ENCODE results near the gene ROBO1.
"Not testable (repeated sequence)": the region's sequence is repeated elsewhere in the genome, so short reads cannot be mapped to it uniquely, and the experiment has no call there.

ROBO1 gene

DNA sequence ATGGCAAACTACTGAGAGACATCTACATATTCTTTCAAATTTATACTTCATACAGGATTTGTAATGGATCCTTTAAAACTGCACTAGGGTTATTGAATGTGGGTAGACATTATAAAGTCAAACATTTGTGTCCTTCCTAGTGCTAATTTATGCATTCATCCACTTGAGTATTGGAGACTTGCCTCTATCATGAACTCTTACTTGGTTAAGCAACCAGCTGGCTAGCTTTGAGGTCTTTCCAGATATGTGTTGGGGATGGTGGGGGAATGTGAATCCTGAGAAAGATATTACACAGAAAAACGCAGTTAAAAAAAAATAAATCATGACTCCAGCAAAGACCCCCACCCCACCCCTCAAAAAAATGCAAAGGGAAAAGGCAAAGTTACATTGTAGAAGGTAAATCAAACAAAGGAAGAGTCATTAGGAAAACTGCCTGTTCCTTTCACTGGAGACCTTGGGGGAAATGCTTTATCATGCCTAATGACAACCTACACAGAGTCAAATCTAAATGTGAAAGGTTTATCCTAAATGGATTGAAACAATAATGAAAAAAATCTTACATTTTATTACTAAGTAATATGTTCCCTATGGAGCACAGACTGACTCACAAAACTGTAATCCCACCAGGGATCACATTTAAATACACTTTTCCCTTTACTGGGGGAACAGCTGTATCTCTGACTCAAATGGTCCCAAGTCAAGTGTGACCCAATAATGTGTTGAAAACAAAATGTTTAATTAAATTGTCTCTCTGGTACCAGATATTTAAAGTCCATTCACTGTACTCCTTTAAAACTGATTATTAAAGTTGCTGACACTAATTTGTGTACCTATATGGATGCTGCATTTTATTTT lies 522.3 kb downstream of the ROBO1 start:
- DNase-seq (ENCODE audit: low spot score): no peak

DNA sequence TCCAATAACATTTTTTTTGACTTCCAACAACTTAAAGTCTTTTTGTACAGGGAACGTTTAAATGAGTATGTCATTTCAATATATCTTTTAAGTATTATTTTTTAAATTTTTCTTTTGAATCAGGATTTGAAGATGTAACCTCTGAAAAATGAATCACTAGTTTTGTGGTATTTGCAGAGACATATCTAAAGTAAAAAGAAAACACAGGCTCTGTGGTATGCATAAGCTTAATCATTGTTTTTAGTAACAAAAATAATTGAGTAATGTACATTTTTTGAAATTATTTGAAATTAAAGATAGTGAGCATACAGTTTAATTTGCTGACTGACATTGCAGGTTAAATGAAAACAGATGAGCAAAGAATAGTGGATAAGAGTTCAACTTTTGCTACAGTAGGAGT lies 531.3 kb downstream of the ROBO1 start:
- no peak for DNase-seq (ENCODE audit: low spot score)

DNA sequence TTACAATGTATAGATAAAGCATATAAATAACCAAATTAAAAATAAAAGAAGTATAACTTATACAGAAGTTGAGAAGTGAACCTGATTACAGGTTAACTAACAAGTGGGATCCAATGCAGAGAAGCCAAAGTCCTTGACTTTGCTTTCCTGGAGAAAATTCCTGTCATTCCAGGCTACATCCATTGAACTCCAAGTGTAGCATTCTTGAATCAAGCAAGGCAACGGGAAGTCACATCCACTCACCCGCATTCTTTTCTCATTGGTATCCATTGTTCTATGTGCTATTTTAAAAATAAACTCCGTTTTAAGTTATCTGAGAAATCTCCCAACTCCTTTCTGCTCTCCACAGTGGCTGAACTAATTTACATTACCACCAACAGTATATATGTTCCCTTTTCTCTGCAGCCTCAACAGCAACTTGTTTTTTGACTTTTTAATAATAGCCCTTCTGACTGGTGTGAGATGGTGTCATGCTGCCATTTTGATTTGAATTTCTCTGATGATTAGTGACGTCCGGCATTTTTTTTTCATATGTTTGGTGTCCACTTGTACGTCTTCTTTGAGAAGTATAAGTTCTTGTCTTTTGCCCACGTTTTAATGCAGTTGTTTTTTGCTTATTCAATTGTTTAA lies 534.3 kb downstream of the ROBO1 start:
- DNase-seq (ENCODE audit: low spot score): no peak

DNA sequence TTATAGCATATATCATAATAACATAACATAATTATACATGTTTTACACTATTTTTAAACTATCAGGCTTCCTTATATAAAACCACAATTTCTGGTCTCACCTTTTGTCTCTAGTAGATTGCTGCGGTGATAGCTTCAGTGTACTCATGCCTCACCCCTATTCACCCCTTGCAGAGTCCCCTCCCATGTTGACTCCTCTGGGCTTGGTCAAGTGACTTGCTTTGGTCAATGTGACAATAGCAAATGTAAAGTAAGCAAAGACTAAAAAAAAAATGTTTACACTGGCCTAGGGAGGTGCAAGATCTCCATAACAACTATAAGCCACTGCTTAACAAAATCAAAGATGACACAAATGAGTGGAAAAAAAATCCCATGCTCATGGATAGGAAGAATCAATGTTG lies 537.5 kb downstream of the ROBO1 start:
- DNase-seq (ENCODE audit: low spot score): no peak

DNA sequence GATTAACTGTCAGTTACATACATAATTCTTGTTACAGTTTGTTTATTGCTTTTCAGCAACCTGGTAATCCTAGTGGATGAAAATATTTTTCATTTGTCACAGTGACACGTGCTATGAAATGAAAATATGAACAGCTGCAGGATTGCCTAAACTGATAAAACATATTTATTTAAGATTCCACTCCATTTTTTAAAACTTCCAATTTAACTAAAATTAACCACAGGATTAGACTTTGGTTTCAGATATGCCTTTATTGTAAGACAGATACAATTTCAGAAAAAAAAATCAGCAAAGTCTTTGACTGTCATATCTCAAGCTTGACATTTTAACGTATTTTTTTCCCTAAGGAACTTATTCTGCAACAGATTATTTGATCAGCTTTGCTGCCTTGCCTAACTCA lies 550.7 kb downstream of the ROBO1 start:
- no peak for DNase-seq (ENCODE audit: low spot score)

DNA sequence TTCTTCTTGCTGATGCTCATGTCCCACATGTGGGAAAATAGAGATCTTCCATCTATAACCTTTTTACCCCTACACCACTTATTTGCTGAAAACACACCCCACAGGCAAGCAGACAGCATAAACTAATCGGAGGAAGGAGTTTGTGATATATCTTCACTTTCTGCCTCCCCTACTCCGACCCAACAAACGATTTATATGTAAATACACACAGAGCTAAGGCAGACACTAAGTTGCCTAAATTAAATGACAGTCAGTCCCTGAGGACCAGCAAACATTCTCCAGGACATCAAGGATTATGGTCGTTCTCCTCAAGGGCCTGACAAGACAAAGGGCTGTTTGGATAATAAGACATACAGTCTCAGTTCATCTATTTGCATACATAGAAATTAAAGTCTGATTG lies 552.5 kb downstream of the ROBO1 start:
- DNase-seq (ENCODE audit: low spot score): no peak

DNA sequence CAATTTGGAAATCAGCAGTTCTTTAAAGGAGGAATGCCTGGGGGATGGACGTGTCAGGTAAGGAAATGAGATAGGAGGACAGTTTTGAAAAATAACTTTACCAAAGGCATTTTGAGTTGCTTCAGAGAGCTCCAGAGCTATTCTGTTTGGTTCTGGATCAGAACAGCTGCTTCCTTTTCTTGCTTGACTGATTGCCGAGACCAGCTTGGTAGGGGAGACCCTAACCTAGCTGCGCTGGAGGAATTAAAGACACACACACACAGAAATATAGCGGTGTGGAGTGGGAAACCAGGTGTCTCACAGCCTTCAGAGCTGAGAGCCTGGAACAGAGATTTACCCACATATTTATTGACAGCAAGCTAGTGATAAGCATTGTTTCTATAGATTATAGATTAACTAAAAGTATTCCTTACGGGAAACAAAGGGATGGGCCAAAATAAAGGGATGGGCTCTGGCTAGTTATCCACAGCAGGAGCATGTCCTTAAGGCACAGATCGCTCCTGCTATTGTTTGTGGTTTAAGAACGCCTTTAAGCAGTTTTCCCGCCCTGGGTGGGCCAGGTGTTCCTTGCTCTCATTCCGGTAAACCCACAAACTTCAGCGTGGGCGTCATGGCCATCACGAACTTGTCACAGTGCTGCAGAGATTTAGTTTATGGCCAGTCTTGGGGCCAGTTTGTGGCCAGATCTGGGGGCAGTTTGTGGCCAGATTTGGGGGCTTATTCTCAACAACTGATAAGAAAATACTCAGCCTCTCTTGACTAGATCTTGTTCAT lies 556.0 kb downstream of the ROBO1 start:
- DNase-seq (ENCODE audit: low spot score): no peak

DNA sequence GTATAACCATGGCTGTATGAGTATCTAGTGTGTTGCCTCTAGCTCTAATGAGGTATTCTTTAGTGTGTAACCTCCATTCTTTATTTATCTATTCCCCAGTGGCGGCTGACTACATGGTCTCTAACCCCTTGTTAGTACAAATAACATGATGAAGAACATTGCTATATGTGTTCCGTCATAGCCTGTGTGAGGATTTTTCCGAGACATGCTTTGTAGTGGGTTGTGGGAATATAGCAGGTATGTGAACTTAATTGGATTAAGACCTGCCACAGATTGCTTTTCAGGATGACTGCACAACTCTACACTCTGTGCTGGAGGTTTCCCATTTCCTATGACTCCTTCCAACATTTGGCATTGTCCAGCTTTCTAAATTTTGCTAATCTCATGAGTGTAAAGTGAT lies 563.4 kb downstream of the ROBO1 start:
- DNase-seq (ENCODE audit: low spot score): no peak

DNA sequence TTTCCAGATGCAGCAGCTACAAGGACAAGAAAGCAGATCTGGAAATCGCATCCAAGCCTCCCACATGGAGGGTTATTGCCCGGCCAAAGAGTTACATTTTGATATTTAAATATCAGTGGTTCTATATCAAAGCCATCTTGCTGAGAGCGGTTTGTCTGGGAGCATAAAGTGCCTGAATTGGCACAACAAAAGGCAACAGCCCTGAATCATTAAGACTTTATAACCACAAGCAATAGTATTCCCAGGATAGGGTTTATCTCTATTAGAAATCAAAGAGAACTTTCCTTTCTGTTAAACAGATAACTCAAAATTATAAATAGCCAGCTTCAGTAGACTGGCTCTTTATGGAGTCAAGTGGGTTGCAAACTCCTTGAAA lies 564.7 kb downstream of the ROBO1 start:
- DNase-seq (ENCODE audit: low spot score): no peak

DNA sequence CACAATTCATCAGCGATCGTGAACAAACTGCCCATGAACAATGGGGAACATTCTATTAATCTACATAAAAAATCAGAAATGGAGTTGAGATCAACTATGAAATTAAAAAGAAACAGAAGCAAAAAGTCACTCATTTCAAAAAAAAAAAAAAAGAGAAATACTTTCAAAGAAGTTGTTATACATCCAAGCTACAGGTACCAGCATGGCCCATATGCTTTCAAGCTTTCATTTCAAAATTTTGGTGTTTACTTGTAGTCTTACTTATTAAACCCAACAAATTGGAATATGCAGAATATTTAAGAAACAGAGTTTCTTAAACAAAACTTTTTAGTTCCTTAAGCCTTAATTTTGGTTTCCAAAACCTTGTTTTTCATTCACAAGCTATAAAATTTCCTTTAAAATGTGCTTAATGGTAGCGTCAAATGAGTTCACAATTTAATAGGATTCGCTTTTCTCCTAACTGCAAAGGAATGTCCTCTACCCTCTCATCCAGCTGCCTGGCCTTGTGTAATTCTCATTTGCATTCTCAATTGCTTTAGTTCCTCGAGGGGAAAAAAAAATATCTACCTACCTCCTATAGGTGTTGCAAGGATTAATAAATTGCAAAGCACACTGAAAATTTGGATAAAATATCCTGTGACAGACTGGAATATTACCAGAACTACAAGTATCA lies 565.2 kb downstream of the ROBO1 start:
- no peak for DNase-seq (ENCODE audit: low spot score)

DNA sequence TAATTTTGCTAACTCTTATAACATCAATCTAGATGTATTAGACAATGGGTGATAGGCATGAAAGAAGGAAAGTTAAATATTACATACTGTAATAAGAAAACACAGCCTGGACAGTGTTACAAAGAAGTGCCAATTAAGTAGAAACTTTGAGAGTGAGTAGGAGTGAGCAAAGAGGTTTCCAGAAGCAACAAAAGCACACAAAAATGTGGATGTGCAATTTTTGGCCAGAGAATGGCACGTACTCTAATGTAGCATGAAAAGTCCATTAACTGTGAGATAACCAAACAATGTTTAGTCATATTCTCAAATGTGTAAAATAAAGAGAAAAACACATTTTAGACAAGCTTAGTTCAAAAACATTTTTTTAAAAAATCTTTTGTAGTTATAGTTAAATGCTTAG lies 567.3 kb downstream of the ROBO1 start:
- DNase-seq (ENCODE audit: low spot score): no peak

DNA sequence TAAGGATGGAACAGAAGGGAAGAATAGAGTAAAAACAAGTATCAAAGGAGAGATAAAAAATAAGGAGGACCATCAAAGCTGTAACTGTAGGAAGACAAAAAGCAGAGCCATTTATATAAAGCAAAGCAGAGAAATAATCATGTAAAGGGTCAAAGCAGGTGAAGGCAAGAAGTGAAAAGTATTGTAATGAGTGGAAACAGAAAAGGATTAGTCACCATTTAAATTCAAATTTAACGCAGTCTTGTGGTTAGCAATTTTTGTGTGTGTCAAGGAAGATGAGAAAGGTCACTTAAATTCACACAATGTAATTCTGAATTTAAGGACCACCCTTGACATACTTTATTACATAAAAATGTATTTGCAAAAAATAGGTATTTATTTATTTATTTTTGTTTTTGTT lies 567.8 kb downstream of the ROBO1 start:
- no peak for DNase-seq (ENCODE audit: low spot score)

DNA sequence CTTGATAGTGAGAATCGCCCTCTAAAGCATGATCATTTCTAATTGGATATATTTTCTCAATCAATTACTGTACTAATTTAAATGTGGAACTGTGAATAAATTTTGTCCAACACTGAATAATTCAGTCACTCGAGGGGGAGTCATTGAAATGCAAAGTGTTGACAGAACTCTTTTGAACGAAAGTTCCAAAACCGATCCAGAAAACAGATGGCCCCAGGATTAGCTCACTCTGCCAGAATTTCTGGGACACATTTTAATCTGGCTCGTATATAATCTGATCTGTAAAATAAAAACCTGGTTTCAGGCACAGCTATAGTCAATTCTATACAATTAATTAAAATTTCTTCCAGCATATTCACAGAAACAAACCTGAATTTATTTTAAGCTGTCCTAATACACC lies 580.4 kb downstream of the ROBO1 start:
- peak; percentile 25 for DNase-seq (ENCODE audit: low spot score)

DNA sequence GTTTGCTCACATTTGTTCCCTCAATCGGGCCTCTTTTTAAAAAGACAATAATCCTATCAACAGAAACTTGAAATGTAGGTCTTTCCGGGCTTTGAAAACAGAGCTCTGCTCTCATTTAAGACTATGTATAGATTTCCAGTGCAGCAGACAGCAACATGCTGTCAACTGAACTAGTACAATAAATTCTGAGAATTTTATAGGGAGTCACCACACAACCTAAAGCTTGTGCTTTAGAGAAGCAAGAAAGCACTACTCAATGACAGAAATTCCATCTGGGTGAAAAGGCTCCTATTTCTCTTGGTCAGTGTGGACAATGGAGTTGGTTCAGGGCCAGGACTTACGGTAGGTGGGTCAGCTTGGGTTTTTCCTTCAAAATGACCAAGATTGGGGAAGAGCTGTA lies 583.5 kb downstream of the ROBO1 start:
- DNase-seq (ENCODE audit: low spot score): no peak

DNA sequence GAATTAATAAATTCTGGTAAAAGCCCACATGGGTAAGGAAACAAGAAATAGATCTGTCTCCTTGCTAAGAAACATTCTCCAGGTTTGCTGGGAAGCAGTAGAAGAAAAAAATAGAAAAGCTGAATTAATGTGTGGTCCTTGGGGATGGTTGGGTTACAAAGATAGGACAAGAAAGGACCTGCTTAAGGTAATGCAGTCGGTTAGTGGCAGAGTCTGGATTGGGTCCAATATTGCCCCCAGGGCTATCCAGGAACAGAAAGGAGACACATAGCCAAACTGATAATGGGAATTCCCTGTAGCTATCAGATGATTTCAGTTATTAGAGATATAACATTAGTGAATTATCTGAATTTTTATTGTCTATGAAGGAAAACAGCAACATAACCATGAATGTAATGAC lies 584.3 kb downstream of the ROBO1 start:
- DNase-seq (ENCODE audit: low spot score): no peak

DNA sequence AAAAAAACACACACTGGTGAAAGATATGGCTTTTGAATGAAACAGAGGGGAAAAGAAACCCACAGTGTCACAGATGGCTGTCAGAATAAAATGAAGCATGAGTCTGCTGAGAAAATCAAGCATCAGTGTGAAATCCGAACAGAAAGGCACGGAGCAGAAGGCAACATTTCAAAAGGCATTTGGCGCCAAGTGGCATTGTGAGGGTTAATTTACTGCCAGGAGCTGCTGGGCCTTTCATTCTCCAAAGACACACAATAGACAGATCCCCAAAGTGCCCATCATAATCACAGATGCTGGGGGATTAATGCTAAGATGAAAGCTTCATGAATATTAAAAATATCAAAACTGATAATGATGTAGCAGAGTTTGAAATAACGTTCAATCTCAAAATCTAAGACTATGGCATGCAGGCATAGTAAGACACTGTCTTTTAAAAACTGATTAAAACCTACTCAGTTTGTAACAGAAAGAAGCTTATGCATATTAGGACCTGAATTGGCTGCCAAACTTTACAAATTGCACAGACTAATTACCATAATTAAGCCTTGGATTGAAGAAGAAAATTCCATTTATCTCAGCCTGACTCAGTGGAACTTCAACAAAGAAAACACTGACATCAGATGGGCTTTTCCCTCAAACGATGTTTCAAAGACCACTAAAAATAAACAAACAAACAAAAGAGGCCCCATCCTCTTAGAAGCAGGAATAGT lies 589.2 kb downstream of the ROBO1 start:
- peak; percentile 18 for DNase-seq (ENCODE audit: low spot score)

DNA sequence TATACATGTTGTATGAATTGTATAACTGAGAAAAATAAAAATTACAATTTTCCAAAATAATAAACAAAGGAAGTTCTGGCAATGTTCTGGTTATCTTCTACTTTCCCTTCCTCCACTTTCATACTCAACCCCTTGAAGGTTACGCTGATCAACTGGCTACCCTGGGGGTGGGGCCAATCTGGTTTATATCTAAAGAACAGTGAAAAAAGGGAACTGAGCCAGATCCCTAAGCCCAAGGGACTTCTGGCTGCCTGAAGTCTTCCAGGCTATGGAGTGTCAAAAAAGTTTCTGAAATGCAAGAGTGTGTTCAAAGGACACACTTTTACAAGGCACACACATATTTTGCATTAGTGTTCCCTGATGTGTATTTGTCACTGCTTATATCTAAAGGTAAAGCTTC lies 591.9 kb downstream of the ROBO1 start:
- DNase-seq (ENCODE audit: low spot score): no peak

DNA sequence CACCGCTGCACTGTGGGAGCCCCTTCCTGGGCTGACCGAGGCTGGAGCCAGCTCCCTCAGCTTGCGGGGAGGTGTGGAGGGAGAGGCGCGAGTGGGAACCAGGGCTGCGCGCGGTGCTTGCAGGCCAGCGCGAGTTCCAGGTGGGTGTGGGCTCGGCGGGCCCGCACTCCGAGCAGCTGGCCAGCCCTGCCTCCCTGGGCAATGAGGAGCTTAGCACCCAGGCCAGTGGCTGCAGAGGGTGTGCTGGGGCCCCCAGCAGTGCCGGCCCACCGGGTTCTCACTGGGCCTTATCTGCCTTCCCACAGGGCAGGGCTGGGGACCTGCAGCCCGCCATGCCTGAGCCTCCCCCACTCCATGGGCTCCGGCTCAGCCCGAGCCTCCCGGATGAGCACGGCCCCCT lies 594.5 kb downstream of the ROBO1 start:
- DNase-seq (ENCODE audit: low spot score): not testable (repeated sequence)

DNA sequence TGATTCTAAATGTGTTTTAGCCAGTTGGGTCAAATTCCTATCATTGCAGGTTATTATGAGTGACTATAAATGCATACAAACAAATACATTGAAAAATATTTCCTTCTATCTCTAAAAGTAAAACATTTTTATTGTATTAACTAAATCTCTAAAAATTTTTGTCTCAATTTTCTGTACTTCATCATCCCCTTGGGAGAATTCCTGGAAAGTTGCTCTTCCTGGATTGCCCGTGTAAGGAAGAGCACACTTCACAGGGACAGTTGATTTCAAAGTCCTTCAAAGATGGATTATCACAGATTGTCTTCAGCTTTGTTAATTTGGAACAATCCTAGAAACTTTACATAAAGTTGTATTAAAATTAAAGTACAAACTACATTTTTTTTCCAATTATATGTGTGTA lies 595.6 kb downstream of the ROBO1 start:
- DNase-seq (ENCODE audit: low spot score): no peak

DNA sequence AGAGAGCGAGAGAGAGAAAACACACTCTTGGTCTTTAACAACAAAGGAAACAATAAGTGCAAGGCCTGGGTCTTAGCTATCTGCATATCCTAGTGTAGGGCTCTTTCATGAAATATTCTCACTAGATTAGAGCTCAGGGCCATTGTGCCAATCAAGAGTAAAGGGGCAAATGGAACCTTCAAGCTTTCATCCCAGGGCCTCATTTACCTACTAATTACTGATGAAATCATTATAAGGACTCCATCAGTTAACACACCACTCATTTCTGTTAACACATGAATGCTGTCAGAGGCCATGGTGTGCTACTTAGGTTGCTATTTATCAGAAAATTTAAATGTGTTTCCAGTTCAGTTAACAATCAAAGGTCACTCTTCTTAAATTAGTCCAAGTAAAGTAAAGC lies 597.8 kb downstream of the ROBO1 start:
- no peak for DNase-seq (ENCODE audit: low spot score)

DNA sequence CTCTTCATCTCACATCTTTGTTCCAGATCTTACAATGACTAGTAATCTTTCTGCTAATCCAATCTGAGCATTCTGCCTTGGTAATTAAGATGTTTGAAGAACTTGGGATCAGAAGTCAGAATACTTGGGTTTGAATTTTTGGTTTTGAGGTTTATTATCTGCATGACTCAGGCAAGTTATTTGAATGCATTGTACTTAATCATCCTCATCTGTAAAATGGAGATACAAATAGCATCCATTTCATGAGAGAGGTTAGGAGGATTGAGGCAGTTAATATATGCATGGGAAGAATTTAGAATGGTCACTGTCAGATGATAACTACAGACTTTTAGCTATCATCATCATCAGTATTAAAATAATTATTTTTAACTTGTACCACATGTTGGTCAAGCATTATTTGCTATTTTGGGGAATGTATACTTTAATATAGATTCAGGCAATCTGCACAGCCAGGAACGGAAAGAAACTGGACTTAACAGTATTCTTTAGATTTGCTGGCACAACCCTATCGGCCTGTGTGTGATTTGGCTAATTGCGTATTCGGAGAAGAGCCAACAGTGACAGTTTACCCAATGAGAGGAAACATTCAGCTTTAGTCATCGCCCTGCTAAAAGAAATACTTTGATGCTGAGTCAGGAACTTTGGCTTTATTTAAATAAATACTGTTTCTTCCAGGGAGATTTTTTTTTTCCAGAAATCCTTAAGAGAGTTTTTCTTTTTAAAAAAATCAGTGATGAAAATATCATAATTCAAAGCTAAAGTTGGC lies 600.0 kb downstream of the ROBO1 start:
- DNase-seq (ENCODE audit: low spot score): no peak

All from Ammon's horn (tissue), 1 donor.